HG02981 (cell line): Measurements from ENCODE around the gene CHST8.
"Not testable (repeated sequence)": the region's sequence is repeated elsewhere in the genome, so short reads cannot be mapped to it uniquely, and the experiment has no call there.

Experiments
- ATAC-seq: cut with Tn5 transposase; IDR thresholded peaks from one replicate; pipeline ENCODE4 v1.9.1; 2021; ENCODE audit warnings: mild to moderate bottlenecking, moderate library complexity; ENCODE audit not compliant: unreplicated experiment

CHST8 gene, protein sequence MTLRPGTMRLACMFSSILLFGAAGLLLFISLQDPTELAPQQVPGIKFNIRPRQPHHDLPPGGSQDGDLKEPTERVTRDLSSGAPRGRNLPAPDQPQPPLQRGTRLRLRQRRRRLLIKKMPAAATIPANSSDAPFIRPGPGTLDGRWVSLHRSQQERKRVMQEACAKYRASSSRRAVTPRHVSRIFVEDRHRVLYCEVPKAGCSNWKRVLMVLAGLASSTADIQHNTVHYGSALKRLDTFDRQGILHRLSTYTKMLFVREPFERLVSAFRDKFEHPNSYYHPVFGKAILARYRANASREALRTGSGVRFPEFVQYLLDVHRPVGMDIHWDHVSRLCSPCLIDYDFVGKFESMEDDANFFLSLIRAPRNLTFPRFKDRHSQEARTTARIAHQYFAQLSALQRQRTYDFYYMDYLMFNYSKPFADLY

DNA sequence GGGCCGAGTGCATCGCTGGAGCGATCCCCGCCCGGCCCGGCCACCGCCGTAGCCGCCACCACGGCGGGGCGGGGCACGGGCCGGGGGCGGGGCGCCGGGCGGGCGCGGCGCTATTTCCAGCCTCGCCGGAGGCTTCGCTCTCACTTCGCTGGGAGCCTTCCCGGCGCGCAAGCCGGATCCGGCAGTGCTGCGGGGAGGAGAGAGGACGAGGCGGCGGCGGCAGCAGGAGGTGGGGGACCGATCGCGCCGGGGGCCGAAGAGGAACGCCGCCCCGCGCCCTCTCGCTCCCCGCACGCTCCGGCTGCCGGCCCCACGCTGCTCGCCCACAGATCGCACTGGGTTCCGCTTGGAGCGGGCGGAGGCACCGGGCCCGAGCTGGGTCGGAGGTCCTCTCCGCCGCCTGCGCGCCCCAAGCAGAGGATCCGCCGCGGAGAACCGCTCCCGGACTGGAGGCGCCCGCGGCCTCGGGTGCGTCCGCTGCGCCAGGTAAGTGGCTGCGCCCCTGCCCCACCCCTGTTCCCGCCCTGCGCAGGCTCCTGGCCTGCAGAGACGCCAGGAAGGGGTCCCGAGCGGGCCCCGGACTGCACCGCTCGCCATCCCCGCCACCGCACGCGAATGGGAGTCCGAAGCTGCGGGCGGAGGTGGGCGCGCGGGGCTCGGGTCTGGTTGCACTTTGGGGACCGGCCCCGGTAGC is at the start of gene CHST8:
CHST8 (plus strand) TSS at position 143 of the 694 bp plus-strand sequence. CDS start 67,309 bp downstream, outside the sequence.
- ATAC-seq, result no peak

DNA sequence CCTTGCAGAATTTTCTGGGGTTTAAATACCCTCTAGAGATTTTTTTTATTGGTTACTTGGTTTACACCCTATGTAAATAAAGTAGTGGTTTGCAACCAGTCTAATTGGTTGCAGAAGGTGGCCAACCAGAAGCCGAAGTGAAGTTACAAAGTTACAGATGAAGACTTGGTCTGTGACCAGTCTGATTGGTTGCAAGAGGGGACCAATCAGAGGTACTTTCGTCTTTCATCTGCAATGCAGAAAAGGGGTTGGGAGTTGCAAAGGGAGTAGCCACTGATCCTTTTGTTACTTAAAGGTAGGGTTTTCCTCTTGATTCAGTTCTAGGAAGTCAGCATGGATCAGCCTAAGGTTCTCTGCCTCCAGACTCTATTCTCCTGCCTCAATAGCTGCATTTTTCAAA is 48.8 kb upstream of the CHST8 start:
- ATAC-seq, result no peak

DNA sequence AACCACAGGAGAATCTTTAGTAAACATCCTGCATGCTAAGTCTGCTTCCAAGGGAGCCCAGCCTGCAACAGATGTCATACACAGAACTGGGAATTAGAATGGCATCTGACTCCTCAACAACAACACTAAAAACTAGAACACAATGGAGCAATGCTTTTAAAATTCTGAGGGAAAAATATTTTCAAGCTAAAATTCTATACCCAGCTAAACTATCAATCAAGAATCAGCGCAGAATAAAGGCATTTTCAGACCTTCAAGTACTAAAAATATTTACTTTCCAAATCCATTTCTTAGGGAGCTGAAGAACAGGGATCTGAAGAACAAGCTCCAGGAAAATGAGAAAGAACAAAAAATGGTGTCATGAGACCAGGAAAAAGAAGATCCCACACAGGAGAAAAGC is 46.9 kb upstream of the CHST8 start:
- ATAC-seq, result no peak

DNA sequence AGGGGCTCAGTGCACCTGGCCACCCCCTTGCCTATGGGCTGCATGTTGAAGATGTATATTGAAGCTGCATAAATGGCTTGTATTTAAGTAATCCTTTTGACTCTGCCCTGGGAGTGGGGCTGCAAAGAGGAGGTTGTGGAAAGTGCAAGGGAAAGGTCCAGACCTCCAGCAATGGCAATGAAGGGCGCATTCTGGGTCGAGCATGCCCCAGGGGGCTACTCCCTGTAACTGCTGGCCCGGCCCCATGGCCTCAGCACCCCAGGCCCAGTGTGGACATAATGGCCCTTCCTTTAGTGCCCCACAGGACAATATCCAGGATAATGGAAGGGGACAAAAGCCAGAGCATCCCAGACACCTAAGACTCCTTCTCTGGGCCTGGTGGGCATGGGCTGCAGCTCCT is 43.1 kb upstream of the CHST8 start:
- ATAC-seq, result no peak

DNA sequence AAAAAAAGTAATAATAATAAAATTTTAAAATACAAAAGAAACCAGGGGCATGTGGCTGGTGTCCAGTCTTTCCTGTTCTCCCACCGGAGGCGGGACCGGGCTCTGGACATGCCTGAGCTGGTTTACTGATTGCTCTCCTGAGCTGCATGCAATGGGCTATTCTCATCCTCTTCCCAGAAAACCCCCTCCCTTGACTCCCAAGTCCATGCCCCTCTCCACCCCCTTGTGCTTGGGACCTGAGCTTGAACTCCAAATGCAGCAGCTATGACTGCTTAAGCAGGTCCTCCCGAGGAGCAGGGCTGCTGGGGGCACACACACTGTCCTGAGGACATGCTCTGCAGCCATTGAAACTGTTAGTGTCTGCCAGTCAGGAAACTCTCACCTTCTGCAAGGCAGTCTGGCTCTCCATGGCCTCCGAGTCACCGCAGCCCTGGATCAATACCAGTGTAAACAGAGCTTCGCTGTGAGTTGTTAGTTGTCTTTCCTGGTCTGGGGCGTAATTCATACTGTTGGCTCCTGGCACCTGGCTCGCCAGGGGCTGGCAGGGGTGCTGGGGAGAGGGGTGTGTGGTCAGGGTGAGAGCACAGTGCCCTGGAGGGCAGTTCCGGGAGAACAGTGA is 41.6 kb upstream of the CHST8 start:
- ATAC-seq, result no peak

DNA sequence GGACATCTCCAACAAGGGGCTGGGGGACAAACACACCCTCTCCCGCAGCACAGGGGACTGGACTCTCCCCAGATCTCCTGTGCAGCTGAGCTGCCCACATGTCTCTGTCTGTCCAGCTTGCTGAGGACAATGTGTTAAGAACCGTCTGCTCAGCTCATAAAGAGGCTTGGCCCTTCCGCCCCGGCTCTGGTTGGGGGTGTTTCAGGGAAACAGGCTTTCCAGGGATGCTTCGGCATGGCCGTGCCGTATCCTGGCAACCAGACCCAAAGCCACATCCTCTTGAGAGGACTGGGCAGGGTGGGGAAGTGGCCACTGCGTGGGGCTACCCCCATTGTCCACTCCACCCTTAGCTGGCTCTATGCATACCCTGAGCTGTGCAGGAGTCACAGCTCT is 41.1 kb upstream of the CHST8 start:
- no peak for ATAC-seq

DNA sequence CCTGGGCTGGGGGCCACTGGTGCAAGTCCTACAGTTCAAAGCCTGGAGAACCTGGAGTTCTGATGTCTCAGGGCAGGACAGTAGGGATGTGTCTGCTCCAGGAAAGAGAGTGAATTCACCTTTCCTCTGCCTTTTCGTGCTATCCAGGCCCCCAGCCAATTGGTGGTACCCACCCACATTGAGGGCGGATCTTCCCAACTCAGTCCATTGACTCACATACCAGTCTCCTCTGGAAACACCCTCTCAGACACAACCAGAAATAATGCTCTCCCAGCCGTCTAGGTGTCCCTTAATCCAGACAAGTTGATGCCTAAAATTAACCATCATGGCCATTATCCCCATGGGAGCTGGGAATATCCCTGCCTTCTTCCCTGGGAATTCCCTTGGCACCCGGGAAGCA is 38.8 kb upstream of the CHST8 start:
- no peak for ATAC-seq

DNA sequence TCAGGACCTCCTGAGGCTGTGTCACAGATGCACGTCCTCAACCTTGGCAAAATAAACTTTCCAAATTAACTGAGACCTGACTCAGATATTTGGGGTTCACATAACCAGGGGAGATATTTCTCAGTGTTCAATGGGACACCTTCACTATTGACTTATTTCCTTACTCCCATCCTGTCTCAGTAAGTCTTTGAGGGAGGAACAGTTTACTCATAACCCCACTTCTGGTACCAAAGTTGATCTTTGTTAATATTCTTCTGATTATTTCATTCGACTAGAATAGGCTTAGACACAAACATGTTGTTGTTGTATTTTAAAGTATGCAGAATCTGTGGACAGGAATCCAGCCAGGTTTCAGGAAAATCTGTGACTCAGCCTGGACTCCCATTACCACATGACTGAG is 34.6 kb upstream of the CHST8 start:
- ATAC-seq, result no peak

DNA sequence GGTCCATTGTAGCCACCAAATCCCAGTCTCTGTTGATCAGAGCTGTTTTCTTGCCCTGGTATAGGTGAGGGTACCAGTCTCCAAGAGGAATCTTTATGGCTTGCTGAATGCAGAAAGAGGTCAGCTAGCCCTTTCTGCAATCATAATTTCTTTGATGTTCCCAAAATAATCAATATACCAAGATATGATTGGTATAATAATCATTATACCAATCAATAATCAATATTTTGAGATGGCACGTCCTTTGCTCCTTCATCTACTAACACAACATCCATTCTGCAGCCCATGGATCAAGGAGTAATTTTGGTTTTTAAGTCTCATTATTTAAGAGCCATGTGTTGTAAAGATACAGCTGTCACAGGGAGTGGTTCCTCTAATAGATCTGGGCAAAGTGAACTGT is 31.5 kb upstream of the CHST8 start:
- ATAC-seq, result no peak

DNA sequence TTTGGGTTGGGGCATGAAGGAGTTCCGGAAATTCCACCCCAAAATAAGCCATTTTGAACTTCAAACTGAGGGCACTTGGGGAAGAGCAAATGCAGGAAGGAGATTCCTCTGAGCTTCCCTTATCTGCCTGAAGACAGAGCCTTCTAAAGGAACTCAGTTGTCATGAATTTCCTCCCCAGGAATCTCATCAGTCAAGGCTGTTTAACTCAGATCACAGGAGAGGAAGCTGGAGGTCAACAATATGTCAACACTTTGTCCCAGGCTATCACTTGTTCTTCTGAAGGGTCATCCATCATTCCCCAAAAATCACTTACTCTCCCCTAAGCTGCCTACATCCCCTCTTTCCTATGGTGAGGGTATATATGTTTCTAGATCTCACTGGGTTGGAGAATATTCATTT is 26.0 kb upstream of the CHST8 start:
- no peak for ATAC-seq

DNA sequence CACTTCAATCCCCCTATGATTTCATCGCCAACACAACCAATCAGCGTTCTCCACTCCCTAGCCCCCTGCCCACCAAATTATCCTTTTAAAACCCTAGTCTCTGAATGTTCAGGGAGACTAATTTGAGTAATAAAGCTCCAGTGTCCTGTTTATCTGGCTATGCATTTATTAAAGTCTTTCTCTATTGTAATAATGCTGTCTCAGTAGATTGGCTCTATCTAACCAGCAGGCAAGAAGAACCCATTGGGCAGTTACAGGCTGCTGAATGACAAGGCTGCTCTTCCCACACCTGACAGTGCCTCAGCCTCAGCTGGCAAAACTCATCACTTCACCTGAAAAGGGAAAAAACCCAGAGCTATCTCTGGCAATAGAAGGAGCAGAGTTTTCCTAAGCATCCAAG is 20.2 kb upstream of the CHST8 start:
- ATAC-seq, result no peak

DNA sequence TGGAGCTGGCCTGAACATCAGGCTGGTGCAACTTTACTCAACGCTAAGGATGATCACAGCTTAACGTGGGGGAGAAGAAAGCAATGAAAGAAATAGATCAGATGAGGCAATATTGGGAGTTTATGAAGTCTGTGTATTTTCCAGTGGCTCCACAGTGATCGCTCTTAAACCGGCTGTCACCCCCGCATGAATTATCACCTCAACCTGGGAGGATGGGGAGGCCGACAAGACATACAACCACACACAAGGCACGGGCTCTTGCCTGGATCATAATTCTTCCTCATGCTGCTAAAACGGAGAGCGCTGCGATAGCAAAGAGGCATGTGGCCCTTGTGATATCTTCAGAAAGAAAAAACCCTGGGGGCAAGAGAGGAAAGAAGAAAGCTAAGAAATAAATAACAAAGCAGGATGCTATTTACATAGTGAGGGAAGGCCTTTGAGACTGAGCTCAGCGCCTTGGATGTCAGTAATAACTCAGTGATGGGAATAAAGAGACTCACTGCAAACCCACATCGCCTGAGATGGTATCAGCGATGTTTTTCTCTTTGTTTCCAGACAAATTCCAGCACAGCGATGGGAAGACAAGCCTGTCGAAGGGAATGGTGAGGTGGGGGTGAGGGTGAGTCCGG is 19.1 kb upstream of the CHST8 start:
- ATAC-seq, result no peak

DNA sequence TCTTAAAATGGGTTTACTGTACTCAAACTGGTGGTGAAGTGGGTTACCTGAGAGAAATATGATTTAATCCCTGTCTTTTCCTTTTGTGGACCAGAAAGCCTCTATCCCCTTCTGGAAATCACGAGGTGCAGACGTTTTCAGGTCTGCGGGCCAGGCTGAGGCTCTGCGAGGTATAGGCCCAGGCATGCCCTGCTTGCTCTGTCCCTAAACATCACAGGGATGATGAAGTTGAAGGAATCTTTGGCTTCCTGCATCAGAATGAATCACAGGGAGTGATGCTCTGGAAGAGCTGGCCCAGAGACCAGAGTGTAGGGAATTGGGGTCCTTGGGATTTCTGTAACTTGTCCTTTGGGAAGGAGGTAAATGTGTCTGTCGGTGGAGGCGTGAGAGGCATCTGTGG is 18.4 kb upstream of the CHST8 start:
- no peak for ATAC-seq

DNA sequence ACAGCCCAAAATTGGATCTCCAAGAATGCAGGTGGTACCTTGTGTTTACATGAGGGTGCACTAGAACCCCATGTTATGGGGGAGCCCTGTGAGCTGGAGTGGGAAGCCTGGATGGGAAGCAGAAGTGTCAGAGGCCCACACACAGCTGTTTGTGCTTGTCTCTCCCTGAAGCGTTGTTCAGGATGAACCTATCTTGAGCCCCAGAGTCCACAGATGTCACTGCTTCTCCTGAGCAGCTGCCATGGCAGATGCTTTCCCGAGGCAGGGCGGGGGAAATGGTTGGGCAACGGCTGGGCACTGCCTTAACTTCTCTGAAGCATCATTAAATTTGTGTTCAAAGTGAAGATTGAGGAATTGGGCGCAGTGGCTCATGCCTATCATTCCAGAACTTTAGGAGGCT is 17.1 kb upstream of the CHST8 start:
- ATAC-seq, result no peak

DNA sequence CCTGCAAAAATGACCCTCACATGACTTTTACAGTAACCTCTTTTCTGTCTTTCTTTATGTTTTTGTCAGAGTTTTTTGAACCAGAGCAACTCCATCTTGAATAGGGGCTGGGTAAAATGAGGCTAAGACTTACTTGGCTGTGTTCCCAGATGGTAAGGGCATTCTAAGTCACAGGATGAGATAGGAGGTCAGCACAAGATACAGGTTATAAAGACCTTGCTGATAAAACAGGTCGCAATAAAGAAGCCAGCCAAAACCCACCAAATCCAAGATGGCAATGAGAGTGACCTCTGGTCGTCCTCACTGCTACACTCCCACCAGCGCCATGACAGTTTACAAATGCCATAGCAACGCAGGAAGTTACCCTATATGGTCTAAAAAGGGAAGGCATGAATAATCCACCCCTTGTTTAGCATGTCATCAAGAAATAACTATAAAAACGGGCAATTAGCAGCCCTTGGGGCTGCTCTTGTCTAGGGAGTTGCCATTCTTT is 15.9 kb upstream of the CHST8 start:
- ATAC-seq, result not testable (repeated sequence)

DNA sequence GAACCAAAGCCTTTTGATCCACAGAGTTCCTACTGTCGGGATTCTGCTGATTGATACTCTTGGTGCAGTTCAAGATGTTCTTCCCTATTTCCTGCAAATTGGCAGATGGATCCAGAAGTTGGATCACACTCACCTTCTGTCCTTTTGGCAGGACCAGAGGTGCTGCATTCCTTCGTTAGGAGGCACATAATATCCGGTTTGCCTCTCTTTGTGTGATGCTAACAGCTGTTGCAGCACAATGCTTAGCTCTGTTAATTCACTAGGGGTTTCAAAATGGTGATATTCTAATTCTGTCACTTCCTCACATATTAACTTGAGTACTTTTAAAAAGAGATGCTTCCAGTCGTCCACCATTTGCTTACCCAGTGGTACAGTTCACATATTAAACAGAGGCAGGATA is 15.2 kb upstream of the CHST8 start:
- no peak for ATAC-seq

DNA sequence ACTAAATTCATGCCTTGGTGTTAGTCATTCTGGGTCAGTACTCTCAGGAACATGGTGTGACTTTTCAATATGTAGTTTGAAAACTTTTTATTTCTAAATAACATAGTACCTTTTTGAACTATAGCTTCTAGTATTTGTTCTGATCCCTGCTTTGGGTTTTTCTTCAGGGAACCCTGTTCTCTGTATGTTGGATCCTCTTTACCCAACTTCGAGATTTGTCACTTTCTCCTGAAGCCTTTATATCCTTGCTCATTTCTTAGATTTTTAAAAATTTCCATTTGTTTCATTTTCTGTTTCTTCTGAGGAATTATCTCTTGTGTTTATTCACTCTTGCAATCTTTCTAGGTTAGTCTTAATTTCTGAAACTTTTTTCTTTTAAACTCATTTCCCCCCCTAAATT is 12.4 kb upstream of the CHST8 start:
- no peak for ATAC-seq

DNA sequence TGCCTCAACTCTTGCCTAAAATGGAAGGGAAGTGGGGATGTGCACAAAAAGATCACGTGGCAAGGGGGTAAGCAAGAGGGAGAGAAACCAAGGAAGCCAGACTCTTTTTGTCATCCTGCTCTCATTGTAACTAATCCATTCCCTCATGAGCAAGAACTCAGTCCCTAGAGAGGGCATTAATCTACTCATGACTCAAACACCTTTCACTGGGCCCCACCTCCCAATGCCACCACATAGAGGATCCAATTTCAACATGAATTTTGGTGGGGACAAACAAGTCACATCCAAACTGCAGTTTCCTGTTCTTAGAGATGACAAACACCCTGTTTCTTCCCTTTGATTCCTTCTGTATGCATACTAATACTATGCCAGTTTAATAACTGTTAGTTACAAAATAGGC is 11.2 kb upstream of the CHST8 start:
- no peak for ATAC-seq

DNA sequence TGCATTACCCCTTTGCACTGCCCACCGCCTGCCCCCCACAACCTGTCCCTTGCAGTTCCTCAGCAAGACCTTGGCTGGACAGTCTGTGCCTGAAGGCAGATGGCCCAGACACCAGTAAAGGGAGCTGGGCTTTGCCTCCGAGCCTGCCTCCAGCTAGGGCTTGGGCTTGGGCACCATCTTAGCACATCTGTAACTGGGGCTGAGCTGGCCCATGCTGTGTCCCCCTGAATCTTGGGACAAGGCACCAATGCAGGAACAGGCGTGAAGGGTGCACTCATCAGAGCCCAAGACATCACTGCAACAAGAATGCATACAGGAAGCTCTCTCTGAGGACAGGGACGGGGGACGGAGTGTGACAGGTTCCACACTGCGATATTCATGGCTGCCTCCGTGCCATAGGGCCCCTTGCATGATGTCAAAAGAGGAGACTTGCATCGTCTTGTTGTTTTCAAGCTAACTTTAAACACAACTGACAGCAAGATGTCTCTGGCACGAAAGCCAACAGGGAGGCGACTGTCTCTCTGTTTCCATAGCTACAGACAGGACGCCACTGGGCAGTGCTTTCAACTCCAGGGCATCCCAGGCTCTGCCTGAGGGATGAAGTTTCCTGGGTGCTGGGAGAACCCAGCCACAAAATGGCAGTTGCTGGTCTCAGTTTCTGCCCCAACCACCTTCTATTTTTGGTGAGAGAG is 8.7 kb upstream of the CHST8 start:
- ATAC-seq, result no peak

DNA sequence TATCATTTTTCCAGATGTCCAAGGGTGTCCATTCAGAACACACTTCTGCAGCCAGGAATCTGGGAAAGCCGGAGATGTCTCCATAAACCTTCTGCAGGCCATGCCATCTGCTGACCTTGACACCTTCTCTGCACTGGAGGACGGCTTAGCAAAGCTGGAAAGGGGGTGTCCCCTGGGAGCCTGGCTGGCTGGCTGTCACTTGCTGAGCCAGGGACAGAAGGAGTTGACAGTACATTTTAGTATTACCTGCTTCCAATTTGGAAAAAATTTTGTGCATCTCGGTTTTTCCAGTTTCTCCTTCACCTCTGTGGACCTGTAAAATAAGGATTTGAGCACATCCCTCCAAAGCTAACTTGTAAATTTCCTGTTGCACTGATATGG is 8.1 kb upstream of the CHST8 start:
- no peak for ATAC-seq

DNA sequence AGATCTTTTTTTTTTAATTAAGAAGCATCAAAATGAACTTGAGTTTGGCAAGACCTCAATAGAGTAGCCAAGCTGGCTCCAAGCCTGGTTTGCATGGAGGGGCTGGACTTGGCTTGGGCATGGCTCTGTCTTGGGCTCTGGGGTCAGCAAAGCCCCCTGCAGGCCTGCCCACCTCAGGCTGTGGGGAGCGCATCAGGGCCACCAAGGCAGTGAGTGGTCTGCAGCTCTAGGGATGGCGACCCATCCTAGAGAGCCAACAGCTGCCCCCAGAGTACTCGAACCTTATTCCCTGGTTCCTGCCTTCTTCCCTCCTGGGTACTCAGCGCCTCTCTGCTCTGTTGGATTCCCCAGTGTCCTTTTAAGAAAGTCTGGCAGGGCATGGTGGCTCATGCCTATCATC is 5.4 kb upstream of the CHST8 start:
- ATAC-seq, result no peak
